GM18502 (cell line): ENCODE measurements around the gene UQCR11.

Experiments
- ATAC-seq: cut with Tn5 transposase; IDR thresholded peaks from one replicate; pipeline ENCODE4 v1.9.1; 2021; ENCODE audit warnings: mild to moderate bottlenecking; ENCODE audit not compliant: unreplicated experiment, poor library complexity

The UQCR11 gene

DNA sequence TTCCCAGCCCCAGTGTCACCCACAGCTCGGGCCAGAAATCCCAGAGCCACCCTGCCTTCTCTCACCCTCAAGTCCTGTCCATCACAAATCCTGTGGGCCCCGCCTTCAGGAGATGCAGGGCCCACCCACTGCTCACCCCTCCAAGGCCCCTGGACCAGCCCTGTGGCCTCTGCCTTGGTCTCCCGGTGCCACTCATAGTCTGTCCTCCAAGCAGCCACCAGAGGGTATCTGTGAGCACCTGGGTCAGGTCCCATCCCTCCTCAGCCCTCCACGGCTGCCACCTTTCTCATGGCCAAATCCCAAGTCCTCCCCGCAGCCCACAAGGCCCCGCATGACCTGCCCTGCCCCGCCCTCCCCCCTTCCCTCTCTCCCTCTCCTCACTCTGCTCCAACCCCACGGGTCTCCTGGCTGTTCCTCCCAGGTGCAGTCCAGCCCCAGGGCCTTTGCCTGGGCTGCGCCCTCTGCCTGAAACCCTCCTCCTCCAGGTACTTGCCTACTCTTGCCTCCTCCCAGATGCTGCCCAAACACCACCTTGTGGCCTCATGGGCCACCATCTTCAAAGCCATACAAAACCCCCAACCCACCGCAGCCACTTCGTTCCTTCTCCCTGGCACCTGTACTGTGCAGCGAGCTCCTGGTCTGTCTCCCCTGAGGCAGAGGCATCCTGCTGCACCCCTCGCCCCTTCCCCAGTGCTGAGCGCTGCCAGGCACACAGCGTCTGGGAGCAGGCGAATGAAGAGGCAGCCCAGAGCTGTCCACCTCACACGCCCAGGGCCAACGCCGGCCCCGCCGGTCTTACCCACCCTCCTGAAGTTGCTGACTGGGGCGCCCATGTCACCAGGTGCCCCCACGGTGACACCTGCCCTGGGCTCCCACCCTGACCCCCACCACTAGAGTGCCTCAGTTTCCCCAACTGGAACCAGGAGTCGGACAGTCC is 13.2 kb upstream of the UQCR11 start:
- no peak for ATAC-seq

DNA sequence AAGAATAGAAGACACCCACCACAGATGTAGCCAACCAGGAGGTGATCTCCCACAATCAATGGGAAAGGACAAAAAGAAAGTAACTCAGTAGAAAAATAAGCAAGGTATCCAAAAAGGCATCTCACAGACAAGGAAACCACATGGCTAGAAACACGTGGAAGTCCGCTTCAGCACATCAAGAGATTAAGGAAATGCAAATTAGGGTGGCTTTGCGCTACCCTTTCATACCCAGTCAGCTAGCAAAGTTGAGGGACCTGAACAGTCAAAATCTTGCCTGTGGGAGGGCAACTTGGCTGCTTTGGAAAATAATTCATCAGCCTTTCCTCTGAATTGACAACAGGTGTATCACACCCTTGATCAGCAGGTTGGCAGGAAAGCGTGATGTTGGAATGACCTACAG is 11.6 kb upstream of the UQCR11 start:
- no peak for ATAC-seq

DNA sequence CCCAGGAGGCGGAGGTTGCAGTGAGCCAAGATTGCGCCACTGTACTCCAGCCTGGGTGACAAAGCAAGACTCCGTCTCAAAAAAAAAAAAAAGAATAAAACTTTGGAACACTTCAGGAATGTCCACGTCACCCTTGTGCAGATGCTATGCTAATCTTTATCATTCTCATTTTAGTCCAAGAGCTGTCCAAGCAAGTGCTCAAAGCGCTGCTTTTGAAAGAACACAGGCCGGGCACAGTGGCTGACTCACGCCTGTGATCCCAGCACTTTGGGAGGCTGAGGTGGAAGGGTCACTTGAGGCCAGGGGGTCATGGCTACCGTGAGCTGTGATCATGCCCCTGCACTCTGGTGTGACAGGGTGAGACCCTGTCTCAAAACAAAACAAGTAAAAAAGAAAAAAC is 11.1 kb upstream of the UQCR11 start:
- no peak for ATAC-seq

DNA sequence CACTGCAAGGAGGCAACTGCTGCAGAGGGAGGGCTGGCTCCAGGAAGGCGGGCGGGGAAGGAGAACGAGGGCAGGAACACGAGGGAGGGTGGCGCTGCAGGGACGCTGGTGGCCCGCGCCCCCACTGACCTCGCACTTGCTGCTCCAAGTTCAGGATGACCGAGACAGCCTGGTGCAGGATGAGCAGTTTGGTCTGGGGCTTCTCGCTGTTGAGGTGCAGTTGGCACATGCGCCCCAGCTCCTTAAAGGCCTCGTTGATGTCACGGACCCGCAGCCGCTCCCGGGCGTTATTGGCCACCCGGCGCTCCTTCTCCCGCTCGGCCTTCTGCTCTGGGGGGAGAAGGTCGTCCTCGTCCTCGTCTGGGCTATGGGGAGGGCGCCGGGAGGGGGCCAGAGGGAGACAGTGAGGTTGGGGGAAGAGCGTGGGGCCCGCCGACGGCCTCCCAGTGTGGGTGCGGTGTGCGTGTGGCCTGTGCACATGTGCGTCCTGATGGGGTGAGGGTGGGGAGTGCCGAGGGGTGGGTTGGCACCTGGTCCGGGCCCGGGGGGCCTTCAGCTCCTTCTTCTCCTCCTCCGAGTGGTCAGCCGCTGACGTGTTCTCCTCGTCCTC is 10.0 kb upstream of the UQCR11 start:
- ATAC-seq = no peak

DNA sequence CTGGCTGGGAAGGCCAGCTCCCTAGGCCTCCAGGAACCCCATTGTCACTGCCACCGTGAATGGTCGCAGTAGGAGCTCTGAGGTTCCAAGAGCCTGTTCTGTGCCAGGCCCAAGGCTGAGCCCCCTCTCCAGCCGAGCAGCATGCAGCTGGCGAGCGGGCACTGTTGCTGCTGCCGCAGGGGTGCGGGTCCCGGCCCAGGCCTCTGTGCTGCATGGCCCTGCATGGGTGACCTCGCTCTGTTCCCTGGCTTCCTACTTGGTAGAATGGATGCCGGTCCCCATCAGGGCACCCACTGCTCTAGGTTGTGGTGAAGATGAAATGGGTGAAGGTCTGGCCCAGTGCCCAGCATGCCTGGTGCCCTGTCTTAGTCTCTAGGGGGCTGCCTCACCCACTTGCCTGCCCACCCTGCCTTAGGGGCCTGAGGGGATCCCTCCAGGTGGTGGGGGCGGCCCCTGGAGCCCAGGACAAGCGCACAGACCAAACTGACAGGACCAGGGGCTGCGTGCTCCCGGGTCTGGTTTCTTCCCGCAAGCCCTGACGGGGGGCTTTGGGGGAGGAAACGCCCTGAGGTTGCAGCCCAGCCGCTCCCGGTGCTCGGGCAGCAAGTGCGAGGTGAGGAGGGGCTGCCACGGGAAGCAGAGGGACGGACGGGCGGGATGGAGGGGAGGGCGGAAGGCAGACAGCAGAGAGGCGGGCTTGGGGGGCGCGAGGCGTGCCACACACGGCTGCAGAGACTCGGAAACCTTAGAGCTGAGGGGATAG is 8.7 kb upstream of the UQCR11 start:
- no peak for ATAC-seq

DNA sequence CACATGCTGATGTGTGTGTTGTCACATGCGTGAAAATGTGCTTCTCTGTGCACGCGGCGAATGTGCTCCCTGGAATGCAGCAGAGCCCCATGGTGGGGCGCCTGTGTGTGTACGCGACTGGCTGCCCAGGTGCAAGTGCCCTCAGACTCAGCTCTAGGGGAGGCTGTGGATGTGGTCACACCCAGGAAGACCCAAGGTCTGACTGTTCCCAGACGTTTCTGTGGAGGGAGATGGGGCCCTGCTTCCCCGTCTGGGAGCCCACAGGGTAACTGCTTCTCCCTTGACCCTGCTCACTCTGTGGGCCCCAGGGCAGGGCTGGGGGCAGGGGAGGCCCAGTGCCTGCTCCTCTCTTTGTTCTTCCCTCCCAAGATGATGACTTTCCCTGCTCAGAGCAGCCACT is 7.9 kb upstream of the UQCR11 start:
- no peak for ATAC-seq

DNA sequence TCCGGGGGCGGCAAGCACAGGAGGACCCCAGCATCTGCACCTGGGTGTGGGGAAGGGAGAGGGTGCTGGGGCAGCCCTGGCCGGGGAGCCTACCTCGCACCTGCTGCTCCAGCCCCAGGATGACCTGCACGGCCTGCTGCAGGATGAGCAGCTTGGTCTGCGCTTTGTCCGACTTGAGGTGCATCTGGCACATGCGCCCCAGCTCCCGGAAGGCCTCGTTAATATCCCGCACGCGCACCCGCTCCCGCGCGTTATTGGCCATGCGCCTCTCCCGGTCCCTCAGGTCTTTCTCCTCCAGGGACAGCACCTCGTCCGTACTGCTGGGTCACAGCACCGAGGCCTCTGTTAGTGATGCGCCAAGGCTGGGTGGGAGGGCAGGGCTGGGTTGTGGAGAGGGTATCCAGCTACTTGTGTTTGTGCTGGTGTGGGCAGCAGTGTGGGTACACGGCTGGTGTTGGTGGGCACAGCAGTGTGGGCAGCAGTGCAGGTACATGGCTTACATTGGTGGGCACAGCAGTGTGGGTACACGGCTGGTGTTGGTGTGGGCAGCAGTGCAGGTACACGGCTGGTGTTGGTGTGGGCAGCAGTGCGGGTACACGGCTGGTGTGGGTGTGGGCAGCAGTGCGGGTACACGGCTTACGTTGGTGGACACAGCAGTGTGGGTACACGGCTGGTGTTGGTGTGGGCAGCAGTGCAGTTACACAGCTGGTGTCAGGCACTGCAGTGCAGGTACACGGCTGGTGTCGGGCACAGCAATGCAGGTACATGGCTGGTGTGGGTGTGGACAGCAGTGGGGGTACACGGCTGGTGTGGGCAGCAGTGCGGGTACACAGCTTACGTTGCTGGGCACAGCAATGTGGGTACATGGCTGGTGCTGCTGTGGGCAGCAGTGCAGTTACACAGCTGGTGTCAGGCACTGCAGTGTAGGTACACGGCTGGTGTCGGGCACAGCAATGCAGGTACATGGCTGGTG is 7.1 kb upstream of the UQCR11 start:
- ATAC-seq = no peak

DNA sequence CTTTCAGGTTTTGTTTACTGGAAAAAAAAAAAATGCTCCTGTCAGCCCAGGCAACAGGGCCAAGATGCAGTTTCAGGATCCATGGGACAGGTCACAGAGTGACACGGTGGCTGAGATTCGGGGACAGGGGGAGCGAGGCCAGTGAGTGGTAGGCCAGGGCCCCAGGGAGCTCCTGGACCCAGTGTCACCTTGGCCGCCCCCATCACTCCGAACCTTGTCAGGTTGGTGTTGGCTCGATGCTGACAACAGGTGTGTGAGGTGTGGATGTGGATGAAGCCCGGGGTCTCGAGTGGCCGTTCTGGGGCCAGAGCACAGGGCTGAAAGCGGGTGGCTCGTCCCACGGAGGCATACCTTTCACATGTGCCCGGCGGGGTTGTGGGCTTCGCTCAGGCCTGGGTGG is 6.1 kb upstream of the UQCR11 start:
- ATAC-seq = no peak

DNA sequence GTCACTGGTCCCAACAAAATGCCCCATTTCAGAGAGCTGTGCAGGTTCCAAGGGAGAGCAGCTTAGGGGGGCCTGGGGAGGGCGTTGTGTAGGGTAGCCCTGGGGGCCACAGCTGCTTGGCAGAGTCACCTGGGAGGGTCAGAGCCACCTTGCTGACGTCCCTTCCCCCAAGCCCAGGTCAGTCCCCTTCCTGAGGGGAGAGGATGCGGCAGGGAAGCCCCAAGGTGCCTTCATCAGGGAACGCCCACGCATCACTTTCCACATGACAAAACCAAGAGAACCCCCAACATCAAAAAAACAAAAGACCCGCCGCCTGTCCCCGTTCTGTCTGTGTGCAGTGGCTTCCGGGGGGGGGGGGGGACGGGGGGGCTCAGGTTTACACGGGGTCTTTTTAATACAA is 5.3 kb upstream of the UQCR11 start:
- ATAC-seq = no peak

DNA sequence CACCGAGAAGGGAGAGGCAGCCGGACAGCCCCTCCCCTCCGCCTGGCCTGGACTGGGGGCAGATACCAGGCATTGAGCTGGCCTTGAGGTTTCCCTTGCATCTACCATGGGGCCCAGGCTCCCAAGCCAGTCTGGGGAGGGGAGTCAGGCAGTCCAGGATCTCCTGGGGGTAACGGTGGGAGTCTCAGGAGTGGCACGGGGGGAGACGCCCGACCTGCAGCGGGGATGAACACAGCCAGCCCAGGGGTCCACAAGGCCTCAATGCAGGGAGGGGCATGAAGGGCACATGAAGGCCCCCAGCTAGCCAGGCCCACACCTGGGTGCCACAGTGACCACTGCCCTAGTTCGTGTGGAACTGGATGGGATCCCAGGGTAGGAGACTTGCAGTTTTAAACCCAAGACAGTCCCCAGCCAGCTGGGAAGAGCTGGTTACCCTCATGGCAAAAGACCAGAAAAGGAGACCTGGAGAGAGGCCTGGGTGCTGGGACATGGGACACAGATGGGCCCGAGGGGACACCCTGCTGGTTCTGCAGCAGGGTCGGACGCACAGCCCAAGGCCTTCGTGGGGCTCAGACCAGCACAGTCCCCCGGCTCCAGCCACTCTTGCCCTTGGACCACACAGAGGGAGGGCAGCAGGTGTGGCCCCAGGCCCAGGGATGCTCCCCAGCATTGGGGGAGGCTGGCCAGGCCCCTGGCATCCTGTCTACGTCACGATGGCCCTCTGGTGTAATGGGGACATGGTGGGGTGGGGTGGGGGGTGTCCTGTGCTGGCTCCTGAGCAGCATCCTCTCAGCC is 4.6 kb upstream of the UQCR11 start:
- no peak for ATAC-seq

DNA sequence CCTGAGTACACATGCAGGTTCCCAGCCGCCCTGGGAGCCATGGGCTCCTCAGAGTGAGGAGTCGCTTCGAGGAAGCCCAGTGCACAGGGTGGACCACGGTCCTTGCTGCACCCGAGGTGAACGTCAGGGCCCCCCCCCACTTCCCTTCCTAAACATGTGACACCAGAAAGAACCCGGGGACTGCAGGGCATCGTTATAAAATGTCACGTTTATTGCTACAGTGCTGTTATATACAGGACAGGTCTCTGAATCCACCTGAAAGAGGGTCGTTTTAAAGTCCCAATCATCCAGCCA is 3.8 kb upstream of the UQCR11 start:
- ATAC-seq = no peak

DNA sequence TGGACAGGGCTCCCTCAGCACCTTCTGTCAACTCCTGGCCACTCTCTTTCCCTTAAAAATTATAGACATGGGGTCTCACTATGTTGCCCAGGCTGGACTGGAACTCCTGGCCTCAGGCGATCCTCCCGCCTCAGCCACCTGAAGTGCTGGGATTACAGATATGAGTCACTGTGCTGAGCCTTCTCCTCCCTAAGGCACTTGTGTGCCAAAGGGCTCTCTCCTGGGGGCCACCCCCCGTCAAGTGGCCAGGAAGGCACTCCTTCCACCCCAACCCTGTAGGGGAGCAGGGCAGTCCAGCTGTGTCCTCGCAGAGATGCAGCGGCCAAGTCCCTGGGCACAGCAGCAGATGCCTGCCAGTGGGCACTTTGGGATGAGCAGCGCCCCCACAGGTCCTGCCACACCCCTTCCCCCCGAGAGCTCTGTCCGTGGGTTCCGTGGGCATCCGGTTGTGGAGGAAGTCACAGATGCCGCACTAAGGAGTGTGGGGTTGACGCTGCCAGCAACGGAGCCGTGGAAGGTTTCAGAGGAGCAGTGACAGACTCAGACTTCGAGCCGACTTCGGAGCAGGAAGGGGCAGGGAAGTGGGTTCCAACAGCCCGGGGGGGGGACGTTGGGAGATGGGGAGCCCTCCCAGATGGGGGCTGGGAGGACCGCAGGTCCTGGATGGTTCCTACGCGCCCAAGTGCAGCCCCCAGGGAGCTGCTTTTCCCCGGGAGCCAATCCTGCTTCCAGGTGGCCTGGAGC is 3.3 kb upstream of the UQCR11 start:
- no peak for ATAC-seq

DNA sequence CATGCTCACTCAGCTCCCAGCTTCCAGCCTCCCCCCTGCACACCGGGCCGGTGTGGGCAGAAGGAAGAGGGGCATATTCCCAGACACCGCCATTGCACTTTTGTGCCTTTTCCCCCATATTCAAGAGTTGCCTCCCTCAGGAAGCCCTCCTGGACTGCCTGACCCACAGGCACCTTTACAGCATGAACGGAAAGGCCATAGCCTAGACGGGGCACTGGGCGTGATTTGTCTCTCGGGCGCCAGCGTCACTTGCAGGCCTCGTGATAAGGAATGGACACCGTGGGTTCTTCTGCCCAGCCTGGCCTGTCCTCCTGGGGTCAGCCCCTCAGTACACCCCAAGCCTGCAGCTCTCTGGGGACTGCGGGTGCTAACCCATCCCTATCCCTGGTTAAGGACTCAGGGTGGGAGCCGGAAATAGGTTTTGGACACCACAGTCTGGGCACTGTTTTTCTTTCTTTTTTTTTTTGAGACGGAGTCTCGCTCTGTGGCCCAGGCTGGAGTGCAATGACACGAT is 933 bp upstream of the UQCR11 start:
- ATAC-seq = no peak

DNA sequence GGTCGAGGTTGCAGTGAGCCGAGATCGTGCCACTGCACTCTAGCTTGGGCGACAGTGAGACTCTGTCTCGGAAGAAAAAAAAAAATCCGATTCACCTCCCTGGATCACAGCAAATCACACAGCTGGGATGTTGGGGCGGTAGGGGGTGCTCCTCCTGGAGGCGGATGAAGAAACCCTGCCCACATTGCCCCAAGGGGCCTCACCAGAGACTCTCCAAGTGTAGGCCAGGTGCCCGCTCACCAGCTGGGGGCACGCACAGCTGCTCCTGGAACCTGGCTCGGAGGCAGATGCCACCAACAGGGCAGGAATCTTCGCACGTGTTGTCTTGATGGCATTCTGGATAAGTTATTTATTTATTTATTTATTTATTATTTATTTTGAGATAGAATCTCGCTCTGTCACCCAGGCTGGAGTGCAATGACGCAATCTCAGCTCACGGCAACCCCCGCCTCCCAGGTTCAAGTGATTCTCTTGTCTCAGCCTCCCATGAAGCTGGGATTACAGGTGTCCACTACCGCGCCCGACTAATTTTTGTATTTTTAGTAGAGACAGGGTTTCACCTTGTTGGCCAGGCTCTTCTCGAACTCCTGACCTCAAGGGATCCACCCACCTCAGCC is 3.1 kb downstream of the UQCR11 start:
- no peak for ATAC-seq

DNA sequence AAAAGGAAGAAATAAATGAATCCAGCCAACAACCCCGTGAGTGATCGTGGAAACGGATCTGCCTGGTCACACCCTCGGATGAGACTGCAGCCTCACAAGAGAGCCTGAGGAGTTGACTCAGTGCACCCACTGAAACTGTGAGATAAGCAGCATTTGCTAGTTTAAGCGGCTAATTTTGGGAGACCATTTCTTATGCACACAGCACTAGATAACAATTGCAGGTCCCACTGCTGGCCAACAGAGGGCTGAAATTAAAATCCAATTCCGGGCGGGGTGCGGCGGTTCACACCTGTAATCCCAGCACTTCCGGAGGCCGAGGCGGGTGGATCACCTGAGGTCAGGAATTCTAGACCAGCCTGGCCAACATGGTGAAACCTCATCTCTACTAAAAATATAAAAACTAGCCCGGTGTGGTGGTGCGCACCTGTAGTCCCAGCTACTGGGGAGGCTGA is 3.6 kb downstream of the UQCR11 start:
- no peak for ATAC-seq

DNA sequence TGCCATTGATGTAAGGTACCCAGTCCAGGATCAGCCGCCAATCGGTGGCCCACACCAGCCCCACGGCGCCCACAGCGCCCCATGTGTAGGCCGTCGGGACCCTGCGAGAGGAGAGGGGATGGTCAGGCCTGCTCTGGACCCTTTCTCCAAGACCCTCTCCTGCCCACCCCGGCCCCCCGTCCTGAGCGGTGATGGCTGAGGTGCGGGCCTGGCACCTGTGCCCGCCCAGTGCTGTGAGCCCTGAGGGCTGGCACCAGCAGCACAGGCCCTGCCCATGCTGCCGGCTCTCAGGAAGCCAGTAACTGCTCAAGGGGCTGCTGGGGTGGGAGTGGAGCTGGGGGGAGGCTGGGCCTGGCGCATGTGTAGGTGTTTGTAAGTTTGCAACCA is 5.8 kb downstream of the UQCR11 start:
- no peak for ATAC-seq

DNA sequence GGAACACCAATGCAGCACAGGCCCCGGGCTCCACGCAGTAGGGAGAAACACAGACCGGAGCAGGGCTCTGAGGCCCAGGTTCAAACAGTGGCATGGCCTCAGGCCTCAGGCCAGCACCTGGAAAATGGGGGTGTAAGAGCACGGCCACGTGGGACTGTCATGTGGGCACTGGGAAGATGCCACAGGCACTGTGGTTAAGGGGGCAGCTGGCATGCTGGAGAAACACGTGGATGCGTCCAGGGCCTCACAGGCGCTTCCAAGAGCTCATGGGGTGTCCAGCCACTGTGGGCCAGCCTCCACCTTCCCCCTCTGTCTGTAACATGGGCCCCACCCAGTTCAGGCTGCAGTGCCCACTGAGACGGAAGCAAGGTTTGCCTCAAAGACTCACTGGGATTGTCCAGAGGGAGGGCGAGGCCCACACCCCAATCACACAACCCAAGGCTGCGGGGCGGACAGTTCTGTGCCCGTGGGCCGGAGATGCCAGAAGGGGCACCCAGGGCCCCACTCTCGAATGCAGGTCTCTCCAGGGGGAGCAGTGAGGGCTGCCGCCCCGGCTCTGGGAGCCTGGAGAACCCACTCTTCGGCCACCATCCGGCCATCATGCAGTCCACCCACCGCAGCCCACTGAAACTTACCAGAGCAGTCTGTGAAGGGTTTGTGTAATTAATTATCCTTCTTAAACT is 6.3 kb downstream of the UQCR11 start:
- no peak for ATAC-seq

DNA sequence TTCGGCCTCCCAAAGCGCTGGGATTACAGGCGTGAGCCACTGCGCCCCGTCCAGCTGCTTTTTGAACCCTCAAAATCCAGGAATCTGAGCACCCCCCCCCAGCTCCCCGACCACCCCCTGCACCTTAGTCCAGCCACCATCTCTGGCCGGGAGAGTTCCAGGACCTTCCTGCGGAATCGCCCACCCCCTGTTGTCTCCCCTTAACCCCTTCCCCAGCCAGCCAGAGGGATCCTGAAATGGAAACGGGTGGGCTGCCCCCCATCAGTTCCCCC is 11.8 kb downstream of the UQCR11 start:
- ATAC-seq = no peak
